HG03064 (cell line): ENCODE data around the gene FAM72C.
"Not testable (repeated sequence)": the region's sequence is repeated elsewhere in the genome, so short reads cannot be mapped to it uniquely, and the experiment has no call there.

Experiments
- ATAC-seq: cut with Tn5 transposase; IDR thresholded peaks from one replicate; pipeline ENCODE4 v1.9.1; 2021; ENCODE audit warnings: low read depth; ENCODE audit not compliant: unreplicated experiment

FAM72C gene

GRCh38 chr1:143971924-143972700 lies at the start of gene FAM72C:
TSS of gene FAM72C (minus strand) at chr1:143971986. CDS start at chr1:143971141, 845 bp downstream.
- peak; percentile 85 for ATAC-seq

- peak; percentile 61 for ATAC-seq
Observed at GRCh38 chr1:144020001-144020738, 48.4 kb upstream of the FAM72C start.

DNA sequence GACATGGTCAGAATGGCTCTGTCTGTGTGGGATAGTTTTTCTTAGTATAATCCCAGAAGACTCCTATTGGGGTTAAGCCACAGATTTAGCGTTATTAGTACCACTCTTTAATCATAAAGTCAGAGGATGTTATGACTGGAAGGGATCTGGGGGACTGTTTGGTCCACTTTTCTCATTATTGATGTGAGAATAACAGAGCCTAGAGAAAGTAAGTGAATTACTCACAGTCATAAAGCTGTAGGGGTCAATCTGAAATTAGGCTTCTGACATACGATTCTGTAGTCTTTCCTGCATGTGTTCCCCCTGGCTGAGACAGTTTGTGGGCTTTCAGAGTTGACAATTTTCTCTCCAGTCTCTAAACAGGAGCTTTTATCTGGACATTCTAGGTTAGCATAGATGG lies 47.3 kb upstream of the FAM72C start:
- not testable (repeated sequence) for ATAC-seq

DNA sequence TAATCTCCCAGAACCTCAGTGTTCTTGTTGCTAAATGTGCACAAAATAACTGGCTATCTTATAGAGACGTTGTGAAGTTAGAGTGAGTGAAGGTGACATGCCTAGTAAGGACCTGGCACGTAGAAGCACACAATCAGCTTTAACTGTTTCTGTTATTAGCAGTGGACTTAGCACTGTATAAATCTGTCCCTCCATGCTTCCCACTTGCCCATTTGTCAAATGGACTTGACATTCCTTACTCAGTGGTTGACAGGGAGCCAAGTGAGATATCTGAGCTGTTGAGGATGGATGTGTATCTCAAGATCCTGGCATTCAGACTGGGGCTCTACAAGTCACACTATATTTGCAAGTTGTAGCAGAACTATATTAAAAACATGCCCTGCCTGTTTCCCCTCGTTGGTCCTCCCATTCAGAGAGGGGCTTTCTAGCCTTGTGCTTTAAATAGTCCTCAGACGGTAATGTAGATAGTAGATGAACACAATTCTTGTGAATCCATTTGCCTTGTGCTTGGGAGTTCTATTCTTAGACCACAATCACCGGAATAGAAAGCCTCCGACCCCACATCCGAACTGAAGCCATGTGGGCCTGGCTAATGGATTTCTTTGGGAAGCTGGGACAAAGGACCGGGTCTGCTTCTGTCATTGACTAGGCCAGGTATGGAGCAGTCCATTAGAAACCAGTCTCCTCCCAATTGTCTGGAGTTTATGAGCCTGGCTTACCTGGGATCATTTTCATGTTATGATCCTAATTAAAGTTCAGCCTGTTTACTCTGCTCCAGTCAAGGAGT lies 43.6 kb upstream of the FAM72C start:
- ATAC-seq, result not testable (repeated sequence)

DNA sequence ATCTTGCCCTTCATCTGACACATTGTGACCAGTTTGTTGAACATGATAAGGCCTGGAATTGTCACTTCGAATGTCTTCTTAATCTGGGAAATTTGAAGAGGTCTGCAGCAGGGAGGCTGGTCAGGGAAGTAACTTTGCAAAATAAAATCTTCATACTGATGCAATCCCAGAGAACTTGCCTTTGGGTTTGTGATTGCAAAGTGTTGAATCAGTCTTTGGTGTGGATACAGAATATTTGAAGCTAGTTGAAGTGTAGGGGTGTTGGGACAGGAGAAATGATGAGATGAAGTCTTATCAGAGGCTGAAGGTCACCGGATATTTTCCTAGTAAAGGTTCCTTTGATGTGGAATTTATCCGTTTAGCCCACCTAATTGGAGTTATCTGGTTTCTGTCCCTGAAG lies 42.7 kb upstream of the FAM72C start:
- not testable (repeated sequence) for ATAC-seq

DNA sequence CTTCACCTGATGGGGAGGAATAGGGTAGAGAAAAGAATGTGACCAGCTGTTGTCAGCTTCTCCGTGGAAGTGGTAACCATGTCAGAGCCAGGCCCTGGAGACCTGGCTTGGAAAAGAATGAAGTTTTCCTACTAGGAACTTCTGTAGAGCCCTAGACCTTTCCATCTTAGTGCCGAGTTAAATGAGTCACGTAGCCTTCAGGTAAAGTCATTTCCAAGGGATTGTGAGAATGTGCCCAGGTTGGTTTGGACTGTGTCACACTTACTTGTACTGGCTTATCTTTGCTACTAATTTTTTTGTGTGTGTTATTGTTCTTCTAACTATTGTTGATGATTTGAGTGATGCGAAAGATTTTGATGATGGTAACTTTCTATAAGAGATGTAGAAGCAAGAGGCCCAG lies 42.3 kb upstream of the FAM72C start:
- ATAC-seq, result not testable (repeated sequence)

DNA sequence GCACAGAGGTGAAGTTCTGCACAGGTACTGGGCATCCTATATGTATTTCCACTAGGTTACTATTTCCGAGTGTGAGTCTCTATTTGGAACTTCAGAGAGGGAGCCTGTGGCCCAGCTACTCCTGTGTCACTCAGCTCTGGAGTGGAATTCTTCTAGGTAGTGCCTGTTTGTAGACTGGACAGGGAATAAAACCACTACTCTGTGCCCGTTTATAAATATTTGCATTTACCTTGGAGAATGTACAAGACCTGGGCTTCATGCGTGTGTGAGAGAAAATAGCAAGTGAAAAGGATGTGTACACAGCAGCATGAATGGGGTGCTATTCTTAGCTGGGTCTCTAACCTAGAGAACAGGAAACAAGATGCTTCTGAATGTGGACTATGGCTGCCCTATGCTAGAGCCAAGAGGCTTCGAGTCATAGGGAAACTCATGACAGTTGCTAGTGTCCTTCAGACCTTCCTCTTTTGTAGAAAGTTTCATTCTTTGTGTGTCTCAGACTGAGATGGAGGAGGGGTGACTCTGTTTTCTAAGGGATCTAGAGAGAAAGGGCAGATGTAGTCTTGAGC lies 40.5 kb upstream of the FAM72C start:
- ATAC-seq, result peak; percentile 98

DNA sequence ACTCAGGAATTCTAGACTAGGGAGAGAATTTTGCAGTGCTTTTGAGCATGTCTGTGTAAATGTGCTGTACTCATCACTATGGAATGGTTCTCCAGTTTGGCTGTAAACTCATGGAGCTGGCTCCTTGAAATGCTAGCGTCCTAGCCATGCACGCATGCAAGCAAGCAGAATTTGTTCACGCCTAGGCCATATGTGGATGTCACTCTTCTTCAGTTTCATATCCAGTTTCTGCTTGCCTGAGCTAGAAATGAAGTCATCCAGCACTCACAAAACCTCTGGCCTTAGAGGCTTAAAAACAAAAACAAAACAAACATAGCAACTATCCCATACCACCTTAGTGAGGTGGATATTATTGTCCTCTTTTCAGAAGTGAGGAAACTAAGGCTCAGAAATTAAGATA lies 37.6 kb upstream of the FAM72C start:
- peak; percentile 44 for ATAC-seq

GRCh38 chr1:144004259-144004658 lies 32.5 kb upstream of the FAM72C start:
- not testable (repeated sequence) for ATAC-seq

- not testable (repeated sequence) for ATAC-seq
Observed at GRCh38 chr1:144003306-144004029, 31.7 kb upstream of the FAM72C start.

GRCh38 chr1:144002141-144002881 lies 30.5 kb upstream of the FAM72C start:
- peak; percentile 61 for ATAC-seq

DNA sequence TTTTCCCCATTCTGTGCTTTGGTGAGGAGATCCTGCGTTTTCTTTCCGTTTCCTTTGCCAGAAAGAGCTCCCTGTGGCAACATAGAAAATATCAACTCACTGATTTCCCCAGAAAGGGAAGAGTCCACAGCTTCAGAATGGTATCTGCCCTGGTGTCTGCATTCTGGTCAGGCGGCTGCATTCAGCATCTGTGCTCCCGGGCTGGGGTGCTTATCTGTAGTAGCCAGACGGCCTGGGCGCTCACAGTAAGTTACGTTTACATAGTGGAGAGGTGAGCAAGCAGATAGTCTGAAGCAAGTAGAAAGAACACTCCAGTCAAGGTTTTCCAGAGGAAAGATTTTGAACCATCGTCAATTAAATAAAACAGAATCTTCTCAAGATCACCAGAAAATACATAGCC lies 29.3 kb upstream of the FAM72C start:
- ATAC-seq, result not testable (repeated sequence)

DNA sequence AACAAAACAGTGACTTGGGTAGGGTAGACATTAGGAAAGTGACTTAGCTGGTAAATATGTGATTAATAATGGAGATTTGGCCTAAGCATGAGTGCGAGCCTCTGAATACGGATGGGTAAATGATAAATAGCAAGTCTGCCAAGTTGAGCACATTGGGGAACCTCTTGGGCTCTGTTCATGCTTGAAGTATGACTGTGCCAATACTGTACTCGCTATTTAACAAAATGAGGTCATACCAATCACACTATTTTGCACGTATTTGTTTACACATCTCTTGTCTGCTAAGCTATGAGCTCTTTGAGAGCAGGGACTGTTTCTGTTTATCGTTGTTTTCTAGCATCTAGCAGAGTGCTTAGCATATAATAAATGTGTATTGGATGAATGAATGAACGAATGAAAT lies 24.2 kb upstream of the FAM72C start:
- not testable (repeated sequence) for ATAC-seq

- not testable (repeated sequence) for ATAC-seq
Observed at GRCh38 chr1:143993301-143993907, 21.6 kb upstream of the FAM72C start.

GRCh38 chr1:143990699-143991098 lies 18.9 kb upstream of the FAM72C start:
- ATAC-seq, result not testable (repeated sequence)

- not testable (repeated sequence) for ATAC-seq
Observed at GRCh38 chr1:143989719-143990118, 17.9 kb upstream of the FAM72C start.

- ATAC-seq, result not testable (repeated sequence)
Observed at GRCh38 chr1:143989427-143989712, 17.6 kb upstream of the FAM72C start.

DNA sequence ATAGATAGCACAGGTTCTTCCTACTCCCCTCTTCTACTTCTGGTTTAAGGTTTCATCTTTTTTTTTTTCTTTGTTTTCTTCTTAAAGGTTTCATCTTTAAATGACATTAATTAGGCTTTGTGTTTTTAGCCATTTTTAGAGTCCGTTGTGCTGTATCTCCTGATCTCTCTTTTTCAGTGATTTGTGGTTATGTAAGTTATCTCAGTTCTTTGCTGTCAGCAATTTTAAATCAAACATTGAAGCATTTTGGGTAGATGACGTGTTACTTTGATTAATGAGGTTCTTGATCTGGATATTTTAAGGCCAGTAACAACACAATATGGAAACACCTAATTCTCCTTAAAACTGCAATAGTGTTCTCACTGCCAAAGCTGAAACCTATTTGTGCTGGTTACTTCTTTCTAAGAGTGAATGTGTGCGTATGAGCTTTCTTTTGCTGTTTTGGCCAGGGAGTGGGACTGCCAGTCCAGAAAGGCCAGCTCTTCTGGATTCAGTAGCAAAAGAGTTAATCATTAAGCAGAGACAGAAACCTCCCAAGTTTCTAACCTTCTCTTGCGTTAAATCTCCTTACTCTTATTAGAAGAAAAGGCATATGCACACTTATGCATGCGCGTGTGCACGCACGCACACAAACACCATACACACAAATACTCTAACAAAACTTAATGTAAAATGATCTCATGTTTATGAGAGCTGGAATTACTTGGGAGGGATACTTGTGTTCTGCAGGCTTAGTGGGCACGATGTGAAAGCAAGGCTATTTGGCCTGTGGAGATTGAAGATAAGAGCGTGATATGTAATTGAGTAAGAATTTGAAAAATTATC lies 17.0 kb upstream of the FAM72C start:
- ATAC-seq, result not testable (repeated sequence)
